Measurements from ENCODE around the gene GLCE.
"Not testable (repeated sequence)": the region's sequence is repeated elsewhere in the genome, so short reads cannot be mapped to it uniquely, and the experiment has no call there.

- not testable (repeated sequence) for TF ChIP-seq CTCF, POLR2AphosphoS5, POLR2A, EP300 (IDR thresholded peaks at IDR 0.05)
Observed at GRCh38 chr15:69169540-69169939, 9.1 kb downstream of the GLCE start.
